Astrocyte of the cerebellum (primary cell): ENCODE data around the gene SKOR1.

Source experiments
- DNase-seq: peaks from one replicate; pipeline ENCODE4 v3.0.0-alpha.2; 2011; ENCODE audit warnings: low read depth
- H3K4me3 ChIP-seq: 2 replicates; pipeline ENCODE4 v1.5.1; 2011; ENCODE audit warnings: mild to moderate bottlenecking, low read depth, low read length, moderate library complexity
- in situ Hi-C: cut with HindIII; loops from 2 replicates; pipeline ENCODE4 v1.10.0; 2017; ENCODE audit warnings: low sequenced_read_pairs
- TF ChIP-seq, protein P1 (sequence below): IDR thresholded peaks from 2 replicates; pipeline ENCODE4 v1.5.1; 2012; ENCODE audit warnings: low read length, low read depth, moderate library complexity, mild to moderate bottlenecking; ENCODE audit errors: missing control alignments

SKOR1 gene

DNA sequence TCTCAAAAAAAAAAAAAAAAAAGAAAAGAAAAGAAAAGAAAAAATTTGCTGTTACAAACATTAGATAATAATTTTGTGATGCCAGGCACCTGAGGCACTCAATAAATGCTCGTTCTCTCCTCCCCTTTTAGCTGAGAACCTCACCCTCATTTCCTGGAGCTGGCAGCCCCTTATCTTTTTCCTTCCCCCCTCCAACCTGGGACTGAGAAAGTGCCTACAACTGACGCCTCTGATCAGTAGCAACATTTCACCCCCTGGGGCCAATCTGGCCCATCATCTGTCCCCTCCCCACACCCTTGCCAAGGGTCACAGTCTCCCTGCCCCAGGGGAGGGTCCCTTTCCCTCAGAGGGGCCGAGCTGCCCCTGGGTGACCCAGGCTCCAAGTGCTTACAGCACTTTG is 27.1 kb downstream of the SKOR1 start:
- no peak overlapping the region for H3K4me3 ChIP-seq
- TF ChIP-seq, protein P1, sequence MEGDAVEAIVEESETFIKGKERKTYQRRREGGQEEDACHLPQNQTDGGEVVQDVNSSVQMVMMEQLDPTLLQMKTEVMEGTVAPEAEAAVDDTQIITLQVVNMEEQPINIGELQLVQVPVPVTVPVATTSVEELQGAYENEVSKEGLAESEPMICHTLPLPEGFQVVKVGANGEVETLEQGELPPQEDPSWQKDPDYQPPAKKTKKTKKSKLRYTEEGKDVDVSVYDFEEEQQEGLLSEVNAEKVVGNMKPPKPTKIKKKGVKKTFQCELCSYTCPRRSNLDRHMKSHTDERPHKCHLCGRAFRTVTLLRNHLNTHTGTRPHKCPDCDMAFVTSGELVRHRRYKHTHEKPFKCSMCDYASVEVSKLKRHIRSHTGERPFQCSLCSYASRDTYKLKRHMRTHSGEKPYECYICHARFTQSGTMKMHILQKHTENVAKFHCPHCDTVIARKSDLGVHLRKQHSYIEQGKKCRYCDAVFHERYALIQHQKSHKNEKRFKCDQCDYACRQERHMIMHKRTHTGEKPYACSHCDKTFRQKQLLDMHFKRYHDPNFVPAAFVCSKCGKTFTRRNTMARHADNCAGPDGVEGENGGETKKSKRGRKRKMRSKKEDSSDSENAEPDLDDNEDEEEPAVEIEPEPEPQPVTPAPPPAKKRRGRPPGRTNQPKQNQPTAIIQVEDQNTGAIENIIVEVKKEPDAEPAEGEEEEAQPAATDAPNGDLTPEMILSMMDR: no peak
- no peak for DNase-seq
- in situ Hi-C loops: no loop called here

DNA sequence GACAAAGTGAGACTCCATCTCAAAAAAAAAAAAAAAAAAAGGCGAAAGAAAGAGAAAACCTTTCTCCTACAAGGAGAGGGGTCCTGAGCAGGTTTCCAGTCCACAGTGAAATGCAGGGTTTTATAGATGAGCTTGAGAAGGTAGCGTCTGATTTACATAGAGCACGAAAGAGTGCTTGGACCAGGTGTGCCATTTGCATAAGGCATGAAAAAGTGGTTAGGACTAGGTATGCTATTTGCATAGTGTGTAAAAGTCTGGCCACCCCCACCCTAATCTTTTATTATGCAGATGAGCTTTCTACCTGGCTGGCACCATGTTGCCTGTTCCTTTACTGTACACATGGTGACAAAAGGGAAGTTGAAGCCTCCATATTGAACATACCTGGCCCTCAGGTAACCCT is 28.1 kb downstream of the SKOR1 start:
- TF ChIP-seq, protein P1: no peak
- H3K4me3 ChIP-seq: no peak overlapping the region
- no peak for DNase-seq
- in situ Hi-C loops: no loop called here

DNA sequence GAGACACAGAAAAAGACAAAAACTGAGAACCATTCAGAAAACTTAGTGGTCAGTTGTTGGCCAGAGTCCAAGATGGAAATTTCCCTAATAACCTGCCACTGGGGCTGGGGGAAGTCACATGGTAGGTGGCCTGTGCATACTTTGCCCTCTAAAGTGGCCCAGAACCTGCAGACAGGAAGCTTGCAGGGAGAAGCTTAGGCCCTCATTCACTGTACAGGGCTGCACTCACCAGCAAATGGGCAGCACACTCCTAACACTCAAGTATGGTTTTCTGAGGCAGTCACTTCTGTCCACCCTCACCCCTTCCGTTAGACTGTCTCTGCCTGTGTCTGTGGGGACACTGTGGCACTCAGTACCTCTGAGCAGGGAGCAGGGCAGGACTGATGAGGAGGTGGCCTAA is 29.0 kb downstream of the SKOR1 start:
- DNase-seq: no peak
- H3K4me3 ChIP-seq: no peak overlapping the region
- in situ Hi-C loops: no loop called here
- TF ChIP-seq, protein P1: no peak

DNA sequence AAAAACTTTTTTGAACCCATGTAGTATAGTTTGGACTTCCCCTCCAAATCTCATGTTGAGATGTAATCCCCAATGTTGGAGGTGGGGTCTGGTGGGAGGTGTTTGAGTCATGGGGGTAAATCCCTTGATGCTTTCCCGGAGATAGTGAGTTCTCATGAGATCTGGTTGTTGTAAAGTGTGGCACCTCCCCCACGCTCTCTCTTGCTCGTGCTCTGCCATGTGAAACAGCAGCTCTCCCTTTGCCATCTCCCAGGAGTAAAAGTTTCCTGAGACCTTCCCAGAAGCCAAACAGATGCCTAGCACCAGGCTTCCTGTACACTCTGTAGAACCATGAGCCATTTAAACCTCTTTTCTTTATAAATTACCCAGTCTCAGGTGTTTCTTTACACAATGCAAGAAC is 30.5 kb downstream of the SKOR1 start:
- no peak for DNase-seq
- TF ChIP-seq, protein P1: no peak
- in situ Hi-C loops: no loop called here
- H3K4me3 ChIP-seq: no peak overlapping the region

DNA sequence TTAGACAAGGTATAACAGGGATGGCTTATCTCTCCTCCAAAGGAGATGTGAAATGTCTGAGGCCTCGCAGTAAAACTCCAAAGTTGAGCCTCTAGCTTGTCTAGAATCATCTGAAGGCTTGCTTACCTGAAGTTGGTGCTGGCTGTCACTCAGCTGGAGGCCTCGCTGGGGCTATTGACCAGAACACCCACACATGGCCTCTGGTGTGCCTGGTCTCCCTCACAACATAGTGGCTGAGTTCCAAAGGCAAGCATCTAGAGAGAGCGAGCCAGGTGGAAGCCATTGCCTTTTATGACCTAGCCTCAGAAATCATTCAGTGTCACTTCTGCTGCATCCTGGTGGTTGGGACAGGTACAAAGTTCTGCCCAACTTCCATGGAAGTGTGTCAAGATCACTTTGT is 31.9 kb downstream of the SKOR1 start:
- in situ Hi-C loops: no loop called here
- DNase-seq: no peak
- TF ChIP-seq, protein P1: no peak
- H3K4me3 ChIP-seq: no peak overlapping the region

DNA sequence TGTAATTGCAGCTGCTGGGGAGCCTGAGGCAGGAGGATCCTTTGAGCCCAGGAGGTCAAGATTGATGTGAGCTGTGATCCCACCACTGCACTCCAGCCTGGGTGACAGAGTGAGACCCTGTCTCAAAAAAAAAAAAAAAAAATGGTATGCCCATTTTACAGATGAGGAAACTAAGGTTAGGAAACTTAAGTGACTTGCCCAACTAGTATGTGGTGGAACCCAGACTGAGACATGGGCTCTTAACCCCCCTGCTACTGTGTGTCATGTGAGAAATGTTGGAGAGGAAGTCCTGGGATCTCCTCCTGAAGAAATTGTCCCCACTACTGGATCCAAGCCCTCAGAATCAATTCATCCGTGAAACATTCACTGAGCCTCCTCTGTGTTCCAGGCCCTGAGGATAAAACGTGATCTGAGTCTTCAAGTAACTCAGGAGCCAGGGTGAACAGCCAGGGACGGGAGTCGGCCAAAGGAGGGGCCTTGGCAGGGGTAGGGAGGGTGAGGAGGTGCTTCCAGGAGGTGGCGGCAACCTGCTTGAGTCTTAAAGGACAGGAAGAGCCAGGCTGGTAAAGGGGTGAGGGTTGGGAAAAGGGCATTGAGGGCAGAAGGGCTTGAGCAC is 34.1 kb downstream of the SKOR1 start:
- H3K4me3 ChIP-seq: no peak overlapping the region
- TF ChIP-seq, protein P1: no peak
- in situ Hi-C loops: no loop called here
- no peak for DNase-seq
